Subcutaneous adipose tissue (tissue), 4 donors: Measurements from ENCODE around the gene ZDHHC24. TPM values are rescaled to one million over a fixed set of nuclear protein-coding genes. Genes with fewer than 3 reads are reported as not detected.

Experiments used
- CTCF ChIP-seq: fragments of 450-650 bp; IDR thresholded peaks from one replicate; pipeline ENCODE4 v1.5.1; 2016; ENCODE audit warnings: low read depth, mild to moderate bottlenecking, control low read depth, antibody characterized with exemption, moderate library complexity
- total RNA-seq, 4 donors: library from RNA; depleted of rRNA; stranded (reverse); fragments of >200 nt; gene quantifications; one replicate each; pipeline ENCODE4 v1.1.0, GENCODE V29; 2016

Gene ZDHHC24
- total RNA-seq, 4 donors from 2014 or later: 4.4 to 16.4 (median 12.5) TPM

GRCh38 chr11:66569076-66569475 is 23.2 kb upstream of the ZDHHC24 start:
- TF ChIP-seq CTCF: no peak

- TF ChIP-seq CTCF: no peak
These were observed 22.5 kb upstream of the ZDHHC24 start, which contains the start of gene CTSF for GRCh38 chr11:66568124-66568916. Gene CTSF, minus strand, starts transcription at chr11:66568606. Its CDS starts 120 bp downstream, at chr11:66568486.

- no peak for TF ChIP-seq CTCF
These were observed 21.9 kb upstream of the ZDHHC24 start for GRCh38 chr11:66567787-66568123.

- no peak for TF ChIP-seq CTCF
These were observed 20.4 kb upstream of the ZDHHC24 start for GRCh38 chr11:66566221-66566620.

- no peak for TF ChIP-seq CTCF
These were observed 19.1 kb upstream of the ZDHHC24 start for GRCh38 chr11:66564984-66565383.

- TF ChIP-seq CTCF: no peak
These were observed 18.7 kb upstream of the ZDHHC24 start for GRCh38 chr11:66564538-66564937.

GRCh38 chr11:66563832-66564231 is 18.0 kb upstream of the ZDHHC24 start:
- no peak for TF ChIP-seq CTCF
